DMS 273 (cell line): ENCODE measurements around the gene CSRNP3.

Experiments
- DNase-seq: peaks from one replicate; lab custom pipeline; 2025; ENCODE audit not compliant: unreplicated experiment; lab: John Stamatoyannopoulos, UW

The CSRNP3 gene

GRCh38 chr2:165469417-165469816 is at the start of gene CSRNP3:
CSRNP3 (plus strand) TSS chr2:165469698; CDS start chr2:165595066, 125,368 bp downstream.
- peak; percentile 97 for DNase-seq

- DNase-seq = no peak
Measured at GRCh38 chr2:165420231-165420630, 49.3 kb upstream of the CSRNP3 start.

GRCh38 chr2:165423081-165423480 is 46.4 kb upstream of the CSRNP3 start:
- DNase-seq = no peak

- no peak for DNase-seq
Measured at GRCh38 chr2:165425556-165425955, 43.9 kb upstream of the CSRNP3 start.

- DNase-seq = no peak
Measured at GRCh38 chr2:165427686-165428085, 41.8 kb upstream of the CSRNP3 start.

GRCh38 chr2:165428926-165429325 is 40.6 kb upstream of the CSRNP3 start:
- no peak for DNase-seq

- DNase-seq = peak; percentile 11
Measured at GRCh38 chr2:165431014-165431413, 38.5 kb upstream of the CSRNP3 start.

GRCh38 chr2:165432234-165432966 is 37.1 kb upstream of the CSRNP3 start:
- DNase-seq = no peak

GRCh38 chr2:165434865-165435496 is 34.5 kb upstream of the CSRNP3 start:
- no peak for DNase-seq

- DNase-seq = no peak
Measured at GRCh38 chr2:165435611-165436010, 33.9 kb upstream of the CSRNP3 start.

GRCh38 chr2:165436559-165436958 is 32.9 kb upstream of the CSRNP3 start:
- no peak for DNase-seq

- peak; percentile 52 for DNase-seq
Measured at GRCh38 chr2:165440367-165440766, 29.1 kb upstream of the CSRNP3 start.

GRCh38 chr2:165443511-165443910 is 26.0 kb upstream of the CSRNP3 start:
- DNase-seq = no peak

GRCh38 chr2:165448406-165448805 is 21.1 kb upstream of the CSRNP3 start:
- DNase-seq = no peak

GRCh38 chr2:165450156-165450555 is 19.3 kb upstream of the CSRNP3 start:
- DNase-seq = no peak

- no peak for DNase-seq
Measured at GRCh38 chr2:165452327-165452726, 17.2 kb upstream of the CSRNP3 start.

GRCh38 chr2:165453561-165454094 is 15.9 kb upstream of the CSRNP3 start:
- no peak for DNase-seq

- DNase-seq = no peak
Measured at GRCh38 chr2:165454905-165455304, 14.6 kb upstream of the CSRNP3 start.

- no peak for DNase-seq
Measured at GRCh38 chr2:165456027-165456426, 13.5 kb upstream of the CSRNP3 start.

- DNase-seq = peak; percentile 99
Measured at GRCh38 chr2:165462443-165462842, 7.1 kb upstream of the CSRNP3 start.

- DNase-seq = no peak
Measured at GRCh38 chr2:165466386-165466785, 3.1 kb upstream of the CSRNP3 start.

GRCh38 chr2:165467921-165468320 is 1.6 kb upstream of the CSRNP3 start:
- peak; percentile 42 for DNase-seq
